Gastrocnemius medialis (tissue), 4 donors: ENCODE measurements around the gene KLK2. TPM values are rescaled to one million over a fixed set of nuclear protein-coding genes. Genes with fewer than 3 reads are reported as not detected.
"Not testable (repeated sequence)": the region's sequence is repeated elsewhere in the genome, so short reads cannot be mapped to it uniquely, and the experiment has no call there.

Source experiments
- ATAC-seq, 2 donors: fragments of 150-250 bp; one replicate each; pipeline ENCODE4 v1.9.1; 2016
- DNase-seq, 2 donors: peaks; one replicate each; pipeline ENCODE4 v3.0.0-alpha.2; 2019
- H3K27ac ChIP-seq, 4 donors: fragments of 200-600 bp; sonication (generic); 1 replicate in 1 of 4; 2 replicates in 3 of 4; pipeline ENCODE4 v1.5.1; 2016 to 2018; ENCODE audit warnings: mild to moderate bottlenecking in 2 of 4, moderate library complexity in 1 of 4
- H3K27me3 ChIP-seq, 3 donors: fragments of 200-600 bp; sonication (generic) in 2 of 3; 1 replicate in 1 of 3; 2 replicates in 2 of 3; pipeline versions ENCODE4 v1.5.1 to v1.6.0; 2016 to 2019; ENCODE audit warnings: mild to moderate bottlenecking in 1 of 3, moderate library complexity in 1 of 3
- H3K36me3 ChIP-seq, 2 donors: fragments of 200-600 bp; sonication (generic) in 1 of 2; one replicate each; pipeline ENCODE4 v1.5.1; 2017 to 2018
- H3K4me1 ChIP-seq, 2 donors: fragments of 200-600 bp; sonication (generic) in 1 of 2; one replicate each; pipeline ENCODE4 v1.5.1; 2016 to 2017; ENCODE audit warnings: mild to moderate bottlenecking in 2 of 2
- H3K4me3 ChIP-seq, 4 donors: fragments of 200-600 bp; sonication (generic) in 3 of 4; 1 replicate in 1 of 4; 2 replicates in 3 of 4; pipeline ENCODE4 v1.5.1; 2016 to 2019; ENCODE audit warnings: mild to moderate bottlenecking in 2 of 4
- H3K9me3 ChIP-seq, 3 donors: fragments of 200-600 bp; sonication (generic) in 2 of 3; 1 replicate in 1 of 3; 2 replicates in 2 of 3; pipeline ENCODE4 v1.5.1; 2016 to 2019
- POLR2A ChIP-seq, 2 donors: fragments of 450-650 bp; IDR thresholded peaks; one replicate each; pipeline ENCODE4 v1.6.1; 2017; ENCODE audit warnings: antibody characterized with exemption in 2 of 2, mild to moderate bottlenecking in 2 of 2, moderate library complexity in 2 of 2
- in situ Hi-C, 4 donors: fragments of 200-750 bp; cut with MboI; loops; one replicate each; pipeline versions ENCODE4 v1.15.0 to v1.8.0; 2017; ENCODE audit warnings: low sequenced_read_pairs in 4 of 4
- intact Hi-C: fragments of 100-400 bp; cut with DNase I; formaldehyde crosslinking; loops from one replicate; pipeline ENCODE4 v1.15.1; 2023; ENCODE audit warnings: low total_unique reads
- total RNA-seq, 4 donors: library from RNA; depleted of rRNA; stranded (reverse); fragments of >200 nt; gene quantifications; one replicate each; pipeline versions ENCODE4 v1.1.0 to v1.2.3, GENCODE V29; 2016
- TF ChIP-seq, protein P1 (sequence below), 5 experiments: fragments of 450-650 bp in 3 of 5; fragments of 200-600 bp in 2 of 5; sonication (generic) in 2 of 5; IDR thresholded peaks in 4 of 5; conservative IDR thresholded peaks in 1 of 5; 1 replicate in 4 of 5; 2 replicates in 1 of 5; pipeline ENCODE4 v1.5.1; 2016 to 2019; ENCODE audit warnings: antibody characterized with exemption in 5 of 5, mild to moderate bottlenecking in 3 of 5, moderate library complexity in 3 of 5

The KLK2 gene
- total RNA-seq, 4 donors from 2014 or later = not detected

DNA sequence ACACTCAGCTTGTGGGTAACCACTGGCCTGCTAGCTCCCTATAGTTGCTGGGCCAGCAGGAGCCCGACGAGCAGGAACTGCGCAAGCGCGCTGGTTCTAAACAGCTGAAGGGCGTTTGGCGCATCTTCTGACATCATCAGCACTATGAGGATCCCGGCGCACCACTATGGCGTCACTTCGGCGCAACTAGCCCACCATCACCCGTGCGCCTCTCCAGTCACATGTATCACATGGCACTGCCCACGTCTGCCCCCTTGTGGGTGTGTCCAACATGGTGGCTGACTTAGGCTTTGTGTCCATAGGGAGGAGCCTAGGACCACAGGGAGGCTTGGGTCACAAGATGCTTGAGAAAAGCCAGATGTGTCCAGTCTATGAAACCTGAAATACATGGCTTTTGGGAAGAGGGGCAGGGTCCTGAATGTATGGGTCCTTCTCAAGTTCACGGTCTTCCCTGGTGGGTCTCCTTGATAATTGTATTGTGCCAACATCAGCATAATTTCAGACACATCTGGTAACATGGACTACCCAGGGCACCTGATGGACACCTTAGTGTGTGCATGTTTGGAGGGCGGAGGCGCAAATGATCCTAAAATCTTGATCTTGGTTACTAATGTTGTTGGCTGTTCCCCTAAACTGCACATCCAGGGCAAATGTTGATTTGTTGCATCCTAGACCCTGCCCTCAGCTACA is 20.0 kb downstream of the KLK2 start:
- Histone ChIP-seq H3K27ac (no peak overlapping the region), H3K4me1 (no peaks in the 10 kb centered on the region), H3K9me3 (no peaks in the 10 kb centered on the region), H3K36me3 (no peaks in the 10 kb centered on the region), H3K4me3 (no peak overlapping the region), H3K27me3 (peaks cover 0 to 3% (median 0%) of the 10 kb centered on the region in 3 donors)
- ATAC-seq (no peak), DNase-seq (no peak)
- in situ Hi-C loops (no loop called here), intact Hi-C loops (no loop called here)
- TF ChIP-seq, protein P1, sequence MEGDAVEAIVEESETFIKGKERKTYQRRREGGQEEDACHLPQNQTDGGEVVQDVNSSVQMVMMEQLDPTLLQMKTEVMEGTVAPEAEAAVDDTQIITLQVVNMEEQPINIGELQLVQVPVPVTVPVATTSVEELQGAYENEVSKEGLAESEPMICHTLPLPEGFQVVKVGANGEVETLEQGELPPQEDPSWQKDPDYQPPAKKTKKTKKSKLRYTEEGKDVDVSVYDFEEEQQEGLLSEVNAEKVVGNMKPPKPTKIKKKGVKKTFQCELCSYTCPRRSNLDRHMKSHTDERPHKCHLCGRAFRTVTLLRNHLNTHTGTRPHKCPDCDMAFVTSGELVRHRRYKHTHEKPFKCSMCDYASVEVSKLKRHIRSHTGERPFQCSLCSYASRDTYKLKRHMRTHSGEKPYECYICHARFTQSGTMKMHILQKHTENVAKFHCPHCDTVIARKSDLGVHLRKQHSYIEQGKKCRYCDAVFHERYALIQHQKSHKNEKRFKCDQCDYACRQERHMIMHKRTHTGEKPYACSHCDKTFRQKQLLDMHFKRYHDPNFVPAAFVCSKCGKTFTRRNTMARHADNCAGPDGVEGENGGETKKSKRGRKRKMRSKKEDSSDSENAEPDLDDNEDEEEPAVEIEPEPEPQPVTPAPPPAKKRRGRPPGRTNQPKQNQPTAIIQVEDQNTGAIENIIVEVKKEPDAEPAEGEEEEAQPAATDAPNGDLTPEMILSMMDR (IDR thresholded peaks at IDR 0.05 in 4 of 5, conservative IDR thresholded peaks at IDR 0.05 in 1 of 5) = no peak
- no peak for TF ChIP-seq POLR2A (IDR thresholded peaks at IDR 0.05)

DNA sequence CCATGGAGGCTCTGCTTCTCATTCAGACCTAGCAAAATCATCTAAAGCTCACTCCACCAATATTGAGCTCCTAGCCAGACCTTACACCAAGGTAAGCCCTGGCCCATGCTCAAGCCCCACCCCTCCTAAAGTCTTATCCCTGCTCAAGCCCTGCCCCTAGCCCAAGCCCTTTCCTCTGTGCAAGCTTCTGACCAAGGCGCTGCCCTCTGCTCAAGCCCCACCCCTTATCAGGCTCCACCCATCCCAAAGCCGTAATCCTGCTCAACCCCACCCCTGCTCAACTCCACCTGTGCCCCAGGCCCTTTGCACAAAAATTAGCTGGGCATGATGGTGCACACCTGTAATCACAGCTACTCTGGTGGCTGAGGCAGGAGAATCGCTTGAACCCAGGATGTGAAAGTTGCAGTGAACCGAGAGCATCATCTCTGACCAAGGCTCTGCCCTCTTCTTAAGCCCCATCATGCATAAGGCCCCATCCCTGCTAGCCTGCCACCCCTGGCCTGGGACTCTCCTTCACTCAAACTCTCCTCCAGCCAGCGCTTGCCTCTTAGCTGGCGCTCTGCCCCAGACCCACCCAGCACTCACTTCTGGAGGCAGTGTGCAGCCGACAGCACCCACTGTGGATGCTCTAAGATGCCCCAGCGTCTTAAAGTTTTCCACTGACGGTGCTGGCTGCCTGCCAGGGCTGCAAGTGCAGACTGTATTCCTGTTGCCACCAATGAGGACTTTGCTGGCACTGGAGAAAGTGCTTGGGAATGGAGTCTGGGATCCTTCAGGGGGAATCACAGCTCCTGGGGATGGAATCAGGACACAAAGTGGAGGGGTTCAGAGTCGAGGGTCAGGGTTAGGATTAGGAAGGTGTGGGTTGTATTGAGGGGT is 21.5 kb downstream of the KLK2 start:
- H3K4me3 ChIP-seq = no peak overlapping the region
- H3K9me3 ChIP-seq = no peaks in the 10 kb centered on the region
- H3K36me3 ChIP-seq = no peaks in the 10 kb centered on the region
- no peak for ATAC-seq
- no peak for DNase-seq
- H3K27me3 ChIP-seq = peaks cover 0 to 3% (median 0%) of the 10 kb centered on the region in 3 donors
- no peaks in the 10 kb centered on the region for H3K4me1 ChIP-seq
- in situ Hi-C loops = no loop called here
- H3K27ac ChIP-seq = no peak overlapping the region
- TF ChIP-seq POLR2A (IDR thresholded peaks at IDR 0.05) = no peak
- TF ChIP-seq, protein P1 (IDR thresholded peaks at IDR 0.05 in 4 of 5, conservative IDR thresholded peaks at IDR 0.05 in 1 of 5) = no peak
- intact Hi-C loops = no loop called here

DNA sequence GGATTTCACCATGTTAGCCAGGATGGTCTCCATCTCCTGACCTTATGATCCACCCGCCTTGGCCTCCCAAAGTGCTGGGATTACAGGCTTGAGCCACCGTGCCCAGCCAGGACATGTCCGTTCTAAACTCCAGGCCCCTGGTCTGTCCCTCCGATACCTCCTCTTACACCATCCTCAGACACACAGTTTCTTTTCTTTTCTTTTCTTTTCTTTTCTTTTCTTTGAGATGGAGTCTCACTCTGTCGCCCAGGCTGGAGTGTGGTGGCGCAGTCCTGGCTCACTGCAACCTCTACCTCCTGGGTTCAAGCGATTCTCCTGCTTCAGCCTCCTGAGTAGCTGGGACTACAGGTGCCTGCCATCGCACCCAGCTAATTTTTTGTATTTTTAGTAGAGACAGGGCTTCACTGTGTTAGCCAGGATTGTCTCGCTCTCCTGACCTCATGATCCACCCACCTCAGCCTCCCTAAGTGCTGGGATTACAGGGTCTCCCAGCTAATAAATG is 22.9 kb downstream of the KLK2 start:
- intact Hi-C loops, DNase-seq, H3K9me3 ChIP-seq, H3K36me3 ChIP-seq, H3K27ac ChIP-seq, H3K4me3 ChIP-seq, ATAC-seq, H3K4me1 ChIP-seq, H3K27me3 ChIP-seq, in situ Hi-C loops: not testable (repeated sequence)

DNA sequence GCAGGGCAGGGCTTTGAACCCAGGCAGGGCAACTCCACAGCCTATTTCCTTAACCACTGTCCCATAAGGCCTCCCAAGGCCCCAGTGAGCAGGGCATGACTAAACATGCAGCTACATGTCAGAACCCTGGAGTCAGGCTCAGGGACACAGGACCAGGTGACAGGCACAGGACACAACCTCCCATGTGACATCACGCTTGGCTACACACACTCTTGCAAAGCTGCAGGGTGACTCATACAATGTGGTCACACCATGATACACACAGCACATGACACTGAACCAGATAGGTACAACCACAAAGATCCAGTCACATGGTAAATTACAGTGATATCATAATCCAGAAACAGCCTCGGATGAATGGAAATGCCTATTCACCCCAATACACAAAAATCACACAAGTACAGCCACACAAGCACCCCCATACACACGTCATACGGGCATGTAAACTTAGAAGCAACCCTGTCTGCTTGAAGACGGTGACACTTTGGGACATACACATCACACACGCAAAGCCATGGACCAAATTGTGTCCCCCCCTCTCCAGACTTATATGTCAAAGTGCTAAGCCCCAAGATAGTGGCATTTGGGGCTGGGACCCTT is 23.5 kb downstream of the KLK2 start:
- H3K27ac ChIP-seq = no peak overlapping the region
- TF ChIP-seq, protein P1 (IDR thresholded peaks at IDR 0.05 in 4 of 5, conservative IDR thresholded peaks at IDR 0.05 in 1 of 5) = no peak
- no peak for TF ChIP-seq POLR2A (IDR thresholded peaks at IDR 0.05)
- no peak overlapping the region for H3K4me3 ChIP-seq
- peaks cover 0 to 3% (median 0%) of the 10 kb centered on the region in 3 donors for H3K27me3 ChIP-seq
- H3K9me3 ChIP-seq = no peaks in the 10 kb centered on the region
- H3K36me3 ChIP-seq = no peaks in the 10 kb centered on the region
- ATAC-seq (peak in 1 of 2 donors; percentile 60), DNase-seq (no peak)
- intact Hi-C loops = no loop called here
- no peaks in the 10 kb centered on the region for H3K4me1 ChIP-seq
- in situ Hi-C loops = no loop called here

DNA sequence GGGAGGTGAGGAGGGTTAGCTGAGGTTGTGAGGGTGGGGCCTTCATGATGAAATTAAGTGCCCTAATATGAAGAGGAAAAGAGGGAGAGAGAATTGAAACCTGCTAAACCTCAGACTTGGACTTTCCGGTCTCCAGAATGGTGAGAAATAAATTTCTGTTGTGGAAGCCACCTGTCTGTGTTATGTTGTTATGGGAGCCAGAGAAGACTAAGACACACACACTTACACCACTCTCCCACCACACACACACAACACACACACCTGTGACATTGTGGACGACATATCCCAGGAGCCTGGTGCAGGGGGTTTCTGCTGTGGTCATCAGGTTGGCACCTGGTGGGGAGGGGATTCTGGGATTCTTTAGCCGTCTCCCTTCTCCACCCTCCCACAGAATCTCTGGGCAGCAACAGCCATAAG is 24.0 kb downstream of the KLK2 start:
- Histone ChIP-seq H3K27ac (no peak overlapping the region), H3K36me3 (no peaks in the 10 kb centered on the region), H3K27me3 (peaks cover 0 to 3% (median 0%) of the 10 kb centered on the region in 3 donors), H3K4me3 (no peak overlapping the region), H3K4me1 (no peaks in the 10 kb centered on the region), H3K9me3 (no peaks in the 10 kb centered on the region)
- intact Hi-C loops = no loop called here
- DNase-seq (no peak), ATAC-seq (no peak)
- in situ Hi-C loops = no loop called here
- TF ChIP-seq POLR2A (IDR thresholded peaks at IDR 0.05) = no peak
- TF ChIP-seq, protein P1 (IDR thresholded peaks at IDR 0.05 in 4 of 5, conservative IDR thresholded peaks at IDR 0.05 in 1 of 5) = no peak
